GM18951 (cell line): Measurements from ENCODE around the gene TFAP2D.

ENCODE experiments used
- POLR2A ChIP-seq: IDR thresholded peaks from 4 replicates; pipeline ENCODE4 v1.6.1; 2011; ENCODE audit warnings: mild to moderate bottlenecking; ENCODE audit not compliant: insufficient read length, insufficient read depth; ENCODE audit errors: extremely low read depth
- in situ Hi-C: fragments of 300-500 bp; cut with MboI; formaldehyde crosslinking; loops from one replicate; pipeline ENCODE4 v1.12.0; 2022; ENCODE audit warnings: low sequenced_read_pairs, mixed read lengths, inconsistent platforms; ENCODE audit not compliant: unreplicated experiment

Gene TFAP2D

DNA sequence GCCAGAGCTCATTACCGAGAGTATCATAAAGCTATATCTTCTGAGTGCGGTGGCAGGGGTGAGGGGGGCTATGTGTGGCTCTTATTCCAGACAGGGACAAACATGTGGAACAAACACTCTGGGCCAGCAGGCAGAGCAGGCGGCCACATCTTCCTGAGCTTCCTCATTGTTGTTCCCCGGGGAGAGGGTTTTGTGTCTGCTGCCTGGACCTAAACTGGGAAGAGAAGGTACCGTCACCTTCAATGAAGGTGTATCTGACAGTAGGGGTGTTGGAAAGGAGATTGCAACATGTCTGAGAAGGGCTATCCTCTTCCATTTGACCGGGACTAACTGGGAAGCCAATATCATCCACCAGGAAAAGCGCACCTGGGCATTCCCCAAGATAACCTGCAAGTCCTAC is 1.6 kb upstream of the TFAP2D start:
- in situ Hi-C loops = no loop called here
- no peak for TF ChIP-seq POLR2A

- no peak for TF ChIP-seq POLR2A
- in situ Hi-C loops = no loop called here
Observed at GRCh38 chr6:50712291-50712690, 1.0 kb upstream of the TFAP2D start.

GRCh38 chr6:50713977-50714486 is 706 bp downstream of the TFAP2D start:
- in situ Hi-C loops = no loop called here
- TF ChIP-seq POLR2A = no peak

DNA sequence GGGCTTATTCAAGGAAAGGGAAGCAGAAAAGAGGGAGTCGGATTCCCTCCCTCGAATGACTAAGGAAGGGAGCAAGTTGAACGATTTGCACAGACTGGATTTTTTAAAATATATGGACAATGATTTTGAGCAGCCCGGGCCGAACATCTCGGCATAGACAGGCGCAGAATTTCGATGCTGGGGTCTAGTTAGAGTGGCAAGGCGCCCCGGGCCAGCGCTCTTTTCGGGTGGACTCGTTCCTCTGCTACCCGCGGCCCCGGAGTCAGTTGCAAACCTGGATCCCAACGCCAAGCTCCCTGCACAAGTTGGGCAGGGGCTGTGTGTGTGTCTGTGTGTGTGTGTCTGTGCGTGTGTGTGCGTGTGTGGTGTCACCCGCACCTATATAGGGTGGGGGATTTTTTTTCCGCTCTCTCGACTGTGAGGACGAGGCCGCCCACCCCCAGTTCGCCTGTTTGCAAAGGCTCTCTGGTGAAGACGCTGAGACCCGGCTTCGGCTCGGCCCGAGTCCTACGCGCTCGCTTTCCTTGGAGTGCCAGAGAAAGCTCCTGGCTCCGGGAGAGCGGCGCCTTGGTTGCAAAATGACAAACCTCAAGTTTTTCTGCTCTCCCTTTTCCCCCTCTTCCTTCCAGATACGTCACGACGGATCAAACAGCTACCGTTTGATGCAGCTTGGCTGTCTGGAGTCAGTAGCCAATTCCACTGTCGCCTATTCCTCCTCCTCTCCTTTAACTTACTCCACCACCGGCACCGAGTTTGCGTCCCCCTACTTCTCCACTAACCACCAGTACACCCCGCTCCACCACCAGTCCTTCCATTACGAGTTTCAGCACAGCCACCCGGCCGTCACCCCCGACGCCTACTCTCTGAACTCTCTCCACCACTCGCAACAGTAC is 1.4 kb downstream of the TFAP2D start:
- in situ Hi-C loops = no loop called here
- no peak for TF ChIP-seq POLR2A

DNA sequence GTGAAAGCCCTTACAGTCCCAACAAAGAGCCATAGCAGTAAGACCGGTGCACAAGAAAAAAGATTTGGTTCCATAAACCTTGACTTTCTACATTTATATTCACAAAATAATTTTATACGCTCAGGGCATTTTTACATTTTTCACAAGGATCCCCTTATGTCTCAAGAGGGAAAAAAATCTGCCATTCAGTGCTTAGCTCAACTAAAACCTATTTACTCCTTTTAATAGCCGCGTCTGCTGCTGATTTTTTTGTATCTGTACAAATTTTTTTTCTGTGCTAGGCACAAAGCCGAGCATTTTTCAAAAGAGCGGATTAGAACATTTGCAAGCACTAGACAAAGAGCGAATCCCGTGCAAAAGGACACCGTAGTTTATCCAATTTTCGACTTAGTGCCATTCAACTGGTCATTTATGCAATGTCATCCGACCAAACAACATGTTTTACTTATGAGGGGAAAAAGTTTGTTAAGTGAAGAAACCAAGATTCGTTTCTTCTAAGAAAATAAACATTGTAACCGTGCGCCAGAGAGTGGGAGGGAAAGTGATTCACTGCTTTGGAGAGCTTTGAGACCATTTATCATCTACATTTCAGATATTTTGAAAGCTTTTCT is 3.7 kb downstream of the TFAP2D start:
- TF ChIP-seq POLR2A = no peak
- in situ Hi-C loops = no loop called here

DNA sequence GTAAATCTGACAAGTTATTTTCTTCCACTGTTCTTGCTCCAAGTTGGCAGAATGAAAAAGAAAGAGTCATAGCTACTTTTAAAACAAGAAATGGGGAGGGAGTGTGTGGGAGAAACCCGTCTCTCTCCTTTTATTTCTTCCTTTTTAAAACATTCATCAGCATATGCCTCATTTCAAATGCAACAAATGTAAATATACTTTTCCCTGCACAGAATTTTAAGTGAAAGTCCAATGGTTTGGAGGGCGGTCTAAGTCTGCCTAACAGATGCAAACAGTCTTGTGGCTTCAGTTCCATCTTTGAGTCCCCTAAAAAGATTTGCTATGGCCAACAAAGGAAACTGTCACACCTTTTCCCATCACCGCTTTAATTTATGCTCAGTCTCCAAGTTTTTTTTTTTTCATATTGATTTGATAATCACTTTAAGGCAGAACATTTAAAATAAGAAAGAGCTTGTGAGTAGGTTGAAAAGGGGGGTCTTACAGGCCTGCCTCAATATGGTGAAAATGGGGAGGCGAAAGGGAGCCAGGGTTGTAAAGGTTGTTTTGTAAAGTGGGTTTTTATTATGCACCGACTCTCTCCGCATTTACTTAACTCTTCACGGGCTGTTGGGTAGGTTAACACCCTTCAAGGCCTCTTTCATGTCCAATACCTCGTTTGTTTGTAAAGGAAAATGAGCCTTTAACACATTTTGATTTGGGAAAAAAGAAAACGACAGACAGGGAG is 4.6 kb downstream of the TFAP2D start:
- no peak for TF ChIP-seq POLR2A
- in situ Hi-C loops = no loop called here

- TF ChIP-seq POLR2A = no peak
- in situ Hi-C loops = no loop called here
Observed at GRCh38 chr6:50718566-50718965, 5.2 kb downstream of the TFAP2D start.

DNA sequence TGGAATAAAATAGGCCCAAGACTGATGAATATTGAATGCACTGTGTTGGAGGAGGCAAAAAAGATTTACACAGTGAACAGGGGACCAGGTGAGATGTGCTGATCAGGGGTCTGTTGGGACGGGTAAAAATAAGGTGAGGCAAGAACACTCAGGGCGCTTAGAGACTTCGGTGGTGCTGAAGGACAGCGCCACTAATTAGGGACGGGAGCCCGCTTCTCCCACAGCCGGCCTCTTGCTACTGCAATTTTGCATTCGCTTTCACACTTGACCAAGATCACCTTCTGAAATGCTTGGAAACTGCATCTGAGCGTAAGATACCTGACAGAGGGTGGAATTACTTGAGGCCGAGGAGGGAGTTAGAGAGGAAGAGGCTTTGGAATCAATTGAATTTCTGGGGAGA is 7.3 kb downstream of the TFAP2D start:
- in situ Hi-C loops = no loop called here
- TF ChIP-seq POLR2A = no peak

- no peak for TF ChIP-seq POLR2A
- in situ Hi-C loops = no loop called here
Observed at GRCh38 chr6:50721978-50722377, 8.7 kb downstream of the TFAP2D start.

DNA sequence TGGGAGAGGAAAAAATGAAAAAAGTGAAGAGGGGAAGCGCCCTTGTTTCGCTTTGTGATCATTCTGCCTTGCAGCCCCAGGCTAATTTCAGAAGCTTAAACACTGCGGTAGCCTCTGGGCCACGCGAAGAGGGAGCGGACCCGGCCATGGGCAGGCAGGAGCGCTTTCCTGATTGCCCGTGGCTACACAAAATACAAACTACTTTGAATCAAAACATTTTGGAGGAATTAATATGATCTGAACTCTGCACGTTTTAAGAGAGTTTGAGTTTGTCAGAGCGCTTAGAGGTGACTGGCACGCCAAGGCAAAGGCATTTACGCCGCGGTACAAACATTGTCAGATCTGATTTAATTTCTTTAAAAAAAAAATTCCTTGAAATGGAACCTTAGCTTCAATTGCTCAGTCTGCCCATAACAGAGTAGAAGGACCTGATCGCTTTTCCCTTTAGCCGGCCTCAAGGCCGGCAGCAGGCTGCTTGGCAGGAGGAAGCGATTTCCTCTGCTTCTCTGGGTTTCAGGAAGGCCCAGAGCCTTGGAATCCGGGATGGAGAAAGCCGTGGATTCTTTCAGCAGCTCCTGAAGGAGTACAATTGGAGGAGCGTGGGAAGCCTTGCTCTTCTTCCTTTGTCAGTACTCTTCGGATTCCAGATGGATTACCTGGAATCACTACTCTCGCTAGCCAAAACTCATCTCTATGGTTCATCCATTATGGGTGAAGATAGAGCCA is 9.7 kb downstream of the TFAP2D start:
- TF ChIP-seq POLR2A = no peak
- in situ Hi-C loops = no loop called here

DNA sequence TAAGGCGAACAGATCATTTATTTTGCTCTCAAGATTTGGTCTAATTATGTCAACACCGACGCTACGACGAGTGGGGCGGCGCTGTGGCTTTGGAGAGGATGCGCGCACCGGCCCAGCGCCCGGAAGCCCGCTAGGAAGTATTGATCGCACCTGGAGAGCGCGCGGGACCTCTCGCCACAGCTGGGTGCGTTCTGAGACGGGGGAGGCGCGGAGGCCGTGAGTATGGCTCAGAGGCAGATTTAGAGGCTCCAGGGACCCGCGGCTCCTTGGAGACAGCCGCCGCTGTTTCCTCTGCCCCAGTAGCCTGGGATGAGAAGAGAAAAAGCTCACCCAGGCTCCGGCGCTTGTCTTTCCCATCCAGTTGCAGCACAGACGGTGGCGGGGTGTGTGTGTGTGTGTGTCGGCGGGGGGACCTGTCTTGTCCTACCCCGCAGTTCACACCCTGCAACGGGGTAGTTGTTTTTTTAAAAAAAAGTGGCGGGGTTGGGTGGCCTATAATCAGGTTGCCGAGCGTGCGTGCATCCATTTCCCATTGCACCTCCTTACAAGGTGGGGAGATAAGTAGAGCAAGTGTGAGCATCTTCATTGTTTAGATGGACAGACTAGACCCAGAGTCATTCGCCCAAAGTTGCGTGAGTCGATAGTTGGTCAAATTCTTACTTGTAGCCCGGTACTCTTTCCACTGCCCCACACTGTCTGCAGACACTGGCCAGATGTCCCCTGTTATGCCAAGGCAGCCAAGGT is 11.2 kb downstream of the TFAP2D start:
- in situ Hi-C loops = no loop called here
- no peak for TF ChIP-seq POLR2A

DNA sequence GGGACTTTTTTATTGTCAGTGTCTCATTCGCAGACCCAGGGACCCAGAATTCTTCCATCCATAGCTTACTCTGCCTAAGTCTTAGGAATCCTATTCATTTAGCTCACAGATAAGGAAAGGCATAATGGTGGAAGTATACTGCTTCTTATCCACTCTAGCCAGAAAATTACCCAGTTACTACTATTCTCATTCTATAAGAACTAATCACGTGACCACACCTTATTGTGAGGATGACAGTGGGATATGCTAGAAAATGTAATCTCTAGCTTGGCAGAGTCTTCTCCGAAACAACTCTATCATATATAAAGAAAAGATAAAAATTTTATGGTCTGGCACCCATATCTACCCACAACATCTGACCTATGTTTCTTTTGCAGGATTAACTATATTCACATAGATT is 21.2 kb downstream of the TFAP2D start:
- in situ Hi-C loops = no loop called here
- TF ChIP-seq POLR2A = no peak
